Cardiac fibroblast (primary cell): ENCODE data around the gene FGG.
"Not testable (repeated sequence)": the region's sequence is repeated elsewhere in the genome, so short reads cannot be mapped to it uniquely, and the experiment has no call there.

Experiments used
- DNase-seq, 2 donors: peaks; one replicate each; pipeline versions ENCODE4 v3.0.0 to v3.0.0-alpha.2; 2010; ENCODE audit warnings: low read depth in 2 of 2
- H3K4me3 ChIP-seq, 2 donors: replicated peaks in 1 of 2; 1 replicate in 1 of 2; 2 replicates in 1 of 2; pipeline ENCODE4 v1.5.1; 2011; ENCODE audit warnings: low read depth in 2 of 2, low read length in 2 of 2, mild to moderate bottlenecking in 2 of 2, moderate library complexity in 1 of 2
- TF ChIP-seq, protein P1 (sequence below): IDR thresholded peaks from one replicate; pipeline ENCODE4 v1.5.1; 2011; ENCODE audit warnings: low read depth, mild to moderate bottlenecking, low read length, inconsistent platforms

The FGG gene

DNA sequence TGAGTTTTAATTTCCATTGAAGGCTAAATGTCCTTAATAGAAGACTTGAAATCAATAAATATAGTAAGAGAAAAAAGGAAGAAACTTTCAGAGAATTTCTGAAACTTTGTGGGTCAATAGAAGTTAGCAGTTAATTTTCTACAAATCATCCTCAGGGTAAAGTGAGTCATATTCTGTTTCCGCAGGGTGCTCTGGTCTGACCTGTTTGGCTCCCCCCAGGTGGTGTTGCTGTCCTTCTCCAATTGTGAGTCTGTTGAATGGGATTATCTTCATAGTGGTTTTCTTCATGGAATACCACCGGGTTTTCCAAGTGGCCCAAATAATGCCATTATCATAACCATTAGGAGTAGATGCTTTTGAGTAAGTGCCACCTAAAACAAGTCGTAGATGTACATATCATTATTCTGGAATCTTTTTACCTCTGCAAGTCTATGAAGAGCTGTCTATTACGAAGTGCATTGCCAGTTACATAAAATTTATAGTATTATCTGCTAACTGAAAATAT is 7.7 kb downstream of the FGG start:
- no peak for DNase-seq
- TF ChIP-seq, protein P1, sequence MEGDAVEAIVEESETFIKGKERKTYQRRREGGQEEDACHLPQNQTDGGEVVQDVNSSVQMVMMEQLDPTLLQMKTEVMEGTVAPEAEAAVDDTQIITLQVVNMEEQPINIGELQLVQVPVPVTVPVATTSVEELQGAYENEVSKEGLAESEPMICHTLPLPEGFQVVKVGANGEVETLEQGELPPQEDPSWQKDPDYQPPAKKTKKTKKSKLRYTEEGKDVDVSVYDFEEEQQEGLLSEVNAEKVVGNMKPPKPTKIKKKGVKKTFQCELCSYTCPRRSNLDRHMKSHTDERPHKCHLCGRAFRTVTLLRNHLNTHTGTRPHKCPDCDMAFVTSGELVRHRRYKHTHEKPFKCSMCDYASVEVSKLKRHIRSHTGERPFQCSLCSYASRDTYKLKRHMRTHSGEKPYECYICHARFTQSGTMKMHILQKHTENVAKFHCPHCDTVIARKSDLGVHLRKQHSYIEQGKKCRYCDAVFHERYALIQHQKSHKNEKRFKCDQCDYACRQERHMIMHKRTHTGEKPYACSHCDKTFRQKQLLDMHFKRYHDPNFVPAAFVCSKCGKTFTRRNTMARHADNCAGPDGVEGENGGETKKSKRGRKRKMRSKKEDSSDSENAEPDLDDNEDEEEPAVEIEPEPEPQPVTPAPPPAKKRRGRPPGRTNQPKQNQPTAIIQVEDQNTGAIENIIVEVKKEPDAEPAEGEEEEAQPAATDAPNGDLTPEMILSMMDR, result no peak
- no peak overlapping the region for H3K4me3 ChIP-seq

DNA sequence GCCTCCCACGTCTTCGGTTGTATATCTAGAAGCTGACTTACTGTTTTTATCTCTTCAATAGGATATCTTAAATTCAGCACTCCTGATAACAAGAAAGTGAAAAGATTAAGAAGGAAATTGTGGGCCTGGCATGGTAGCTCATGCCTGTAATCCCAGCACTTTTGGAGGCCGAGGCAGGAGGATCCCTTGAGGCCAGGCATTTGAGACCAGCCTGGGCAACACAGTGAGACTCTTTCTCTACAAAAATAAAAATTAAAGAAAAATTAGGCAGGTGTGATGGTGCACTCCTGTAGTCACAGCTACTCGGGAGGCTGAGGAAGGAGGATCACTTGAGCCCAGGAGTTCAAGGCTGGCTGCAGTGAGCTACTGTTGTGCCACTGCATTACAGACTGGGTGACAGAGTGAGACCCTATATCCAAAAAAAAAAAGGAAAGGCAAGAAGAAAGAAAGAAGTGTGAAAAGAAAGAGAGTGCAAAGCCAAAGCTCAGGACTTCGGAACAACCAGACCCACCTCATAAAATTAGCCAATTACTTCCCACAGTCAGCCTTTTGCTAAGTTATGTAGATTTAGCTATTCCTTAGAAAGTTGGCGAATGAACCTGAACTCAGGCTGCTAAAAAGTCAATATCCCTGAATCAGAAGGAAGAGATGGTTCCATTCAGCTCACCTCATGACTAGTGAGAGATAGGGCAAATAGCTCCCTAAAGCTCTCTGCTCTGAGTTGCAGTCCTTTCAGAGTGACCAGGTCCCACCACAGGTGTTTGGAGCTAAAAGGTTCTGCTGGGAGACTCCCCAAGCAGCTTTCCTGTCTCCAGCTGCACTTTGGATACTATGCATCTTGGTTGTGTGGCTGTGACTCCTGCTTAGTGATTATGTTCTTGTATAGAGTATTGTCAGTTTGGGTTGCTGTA is 9.2 kb downstream of the FGG start:
- no peak overlapping the region for H3K4me3 ChIP-seq
- TF ChIP-seq, protein P1, result no peak
- DNase-seq, result no peak

DNA sequence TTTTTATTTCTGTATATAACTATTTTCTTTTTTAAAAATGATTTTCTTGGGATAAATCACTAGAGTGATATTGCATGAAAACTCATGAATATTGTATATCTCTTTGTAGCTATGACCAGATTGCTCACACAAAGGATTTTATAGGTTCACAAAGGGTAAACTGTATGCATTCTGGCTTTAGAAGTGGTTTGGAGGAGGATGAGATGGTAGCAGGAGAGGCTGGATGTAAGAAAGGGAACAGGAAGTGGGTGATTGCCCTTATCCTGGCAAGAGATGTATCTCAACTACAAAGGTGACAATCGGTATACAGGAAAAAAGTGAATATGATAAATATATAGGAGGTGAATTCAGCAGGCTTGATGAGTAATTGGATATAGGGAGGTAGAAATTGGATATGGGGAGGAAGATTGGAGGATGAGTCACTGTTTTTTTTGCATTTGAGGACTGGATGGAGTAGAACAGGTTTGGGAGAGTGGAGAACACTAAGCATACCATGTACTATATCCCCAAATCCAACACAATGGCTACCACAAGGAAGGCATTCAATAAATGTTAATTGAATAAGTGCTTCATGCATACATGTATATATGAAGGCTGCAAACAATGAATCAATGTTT is 9.9 kb downstream of the FGG start:
- TF ChIP-seq, protein P1, result no peak
- peak in 1 of 2 donors; percentile 11 for DNase-seq
- no peak overlapping the region for H3K4me3 ChIP-seq

DNA sequence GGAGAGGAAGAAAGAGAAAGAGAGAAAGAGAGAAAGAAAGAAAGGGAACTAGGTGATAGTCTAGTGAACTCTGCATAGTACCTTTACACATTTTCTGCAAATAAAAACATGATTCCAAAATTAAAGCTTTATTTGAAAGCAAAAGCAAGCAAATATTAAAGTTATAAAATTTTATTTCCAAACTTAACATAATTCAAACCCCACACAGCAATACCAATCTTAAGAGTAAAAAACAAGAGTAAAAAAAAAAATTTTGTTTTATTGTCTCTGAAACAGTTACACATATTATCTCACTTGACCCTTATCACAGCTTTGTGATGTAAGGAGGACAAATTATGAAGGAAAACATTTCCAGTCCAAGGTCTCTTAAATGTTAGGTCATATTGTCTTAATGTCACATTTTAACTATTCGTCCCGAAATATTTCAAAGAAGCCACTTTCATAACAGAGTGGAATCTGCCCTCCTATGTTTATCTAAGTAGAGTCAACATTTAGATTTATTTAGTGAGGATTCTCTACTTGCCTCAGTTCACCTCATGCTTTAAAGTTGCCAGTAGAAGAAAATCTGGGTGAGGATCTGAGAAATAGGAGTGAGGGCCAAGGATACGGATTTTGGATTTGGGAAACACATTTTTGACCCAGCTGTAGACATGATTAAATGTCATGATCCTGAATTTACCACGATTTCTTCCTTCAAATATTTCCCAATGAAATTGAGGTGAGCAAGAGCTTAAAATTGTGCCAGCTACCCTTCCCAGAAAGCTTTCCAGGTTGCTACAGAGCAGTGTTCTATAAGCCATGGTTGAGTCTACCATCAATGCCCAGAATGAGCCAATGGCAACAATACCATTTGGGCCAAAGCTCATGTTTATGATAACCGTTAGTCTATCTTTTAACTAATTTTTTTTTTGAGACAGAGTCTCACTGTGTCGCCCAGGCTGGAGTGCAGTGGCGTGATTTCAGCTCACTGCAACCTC is 14.4 kb downstream of the FGG start:
- TF ChIP-seq, protein P1, result no peak
- DNase-seq, result no peak

DNA sequence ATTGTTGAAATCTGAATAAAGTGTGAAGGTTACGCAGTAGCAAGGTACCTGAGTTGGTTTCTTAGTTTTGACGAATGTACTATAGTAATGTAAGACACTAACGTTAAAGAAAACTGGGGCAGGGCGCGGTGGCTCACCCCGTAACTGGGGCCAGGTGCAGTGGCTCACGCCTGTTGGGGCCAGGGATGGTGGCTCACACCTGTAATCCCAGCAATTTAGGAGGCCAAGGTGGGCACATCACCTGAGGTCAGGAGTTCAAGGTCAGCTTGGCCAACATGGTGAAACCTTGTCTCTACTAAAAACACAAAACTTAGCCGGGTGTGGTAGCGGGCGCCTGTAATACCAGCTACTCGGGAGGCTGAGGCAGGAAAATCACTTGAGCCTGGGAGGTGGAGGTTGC is 15.2 kb downstream of the FGG start:
- not testable (repeated sequence) for DNase-seq, H3K4me3 ChIP-seq

More for the DNA sequence above, 14.4 kb downstream of the FGG start:
- no peak overlapping the region for H3K4me3 ChIP-seq

DNA sequence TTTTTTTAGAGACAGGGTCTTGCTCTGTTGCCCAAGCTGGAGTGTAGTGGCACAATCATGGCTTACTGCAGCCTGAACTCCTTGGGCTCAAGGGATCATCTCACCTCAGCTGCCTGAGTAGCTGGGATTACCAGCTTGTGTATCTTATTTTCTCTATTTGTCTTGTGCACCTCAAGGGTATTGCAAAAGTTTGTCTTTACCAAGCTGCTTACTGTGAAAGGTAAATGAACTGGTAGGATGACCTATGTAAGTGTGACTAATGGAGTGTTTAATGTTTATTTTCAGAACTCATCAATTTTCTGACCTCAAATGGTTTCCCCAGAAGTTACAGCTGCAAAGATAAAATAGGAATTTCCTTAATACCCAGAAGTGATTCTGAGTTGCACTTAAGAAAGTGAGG is 16.6 kb downstream of the FGG start:
- TF ChIP-seq, protein P1, result no peak
- peak in 1 of 2 donors; percentile 8 for DNase-seq
- H3K4me3 ChIP-seq, result no peak overlapping the region

DNA sequence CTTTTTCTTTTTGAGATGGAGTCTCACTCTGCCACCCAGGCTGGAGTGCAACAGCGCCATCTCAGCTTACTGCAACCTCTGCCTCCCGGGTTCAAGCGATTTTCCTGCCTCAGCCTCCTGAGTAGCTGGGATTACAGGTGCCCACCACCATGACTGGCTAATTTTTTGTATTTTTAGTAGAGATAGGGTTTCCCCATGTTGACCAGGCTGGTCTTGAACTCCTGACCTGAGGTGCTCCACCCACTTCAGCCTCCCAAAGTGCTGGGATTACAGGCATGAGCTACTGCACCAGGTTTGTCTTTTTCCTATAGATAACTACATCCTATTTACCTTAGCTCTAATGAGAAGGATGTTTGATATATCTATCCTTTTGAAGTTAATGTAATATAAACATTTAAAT is 18.1 kb downstream of the FGG start:
- H3K4me3 ChIP-seq, result not testable (repeated sequence)

More for the DNA sequence above, 18.1 kb downstream of the FGG start:
- DNase-seq, result not testable (repeated sequence)
